SK-N-SH treated with all-trans-retinoic acid at 6 μM for 48 hours (cell line): ENCODE data around the gene GADD45B.
A peak's percentile ranks its signal among the peaks of the same experiment; 100 is the strongest.

Experiments used
- ATAC-seq: fragments of 200-7000 bp; cut with Tn5 transposase; 3 replicates; pipeline ENCODE4 v1.9.1; 2020; ENCODE audit warnings: mild to moderate bottlenecking, moderate library complexity
- BACH2 ChIP-seq: fragments of 250-450 bp; sonication (Bioruptor Pico); IDR thresholded peaks from 2 replicates; pipeline ENCODE4 v1.9.0; 2021; ENCODE audit warnings: mild to moderate bottlenecking, borderline replicate concordance
- CSDC2 ChIP-seq: fragments of 250-450 bp; sonication (Bioruptor Pico); IDR thresholded peaks from 2 replicates; pipeline ENCODE4 v1.5.0; 2020; ENCODE audit warnings: mild to moderate bottlenecking, moderate library complexity
- CSRNP3 ChIP-seq: fragments of 250-450 bp; sonication (Bioruptor Pico); IDR thresholded peaks from 2 replicates; pipeline ENCODE4 v1.5.1; 2021; ENCODE audit warnings: mild to moderate bottlenecking, moderate library complexity
- ESRRG ChIP-seq: fragments of 250-450 bp; sonication (Bioruptor Pico); IDR thresholded peaks from 2 replicates; pipeline ENCODE4 v1.6.1; 2021; ENCODE audit warnings: mild to moderate bottlenecking
- GLIS3 ChIP-seq: fragments of 250-450 bp; sonication (Bioruptor Pico); IDR thresholded peaks from 2 replicates; pipeline ENCODE4 v1.5.0; 2020; ENCODE audit warnings: mild to moderate bottlenecking, moderate library complexity
- ISL1 ChIP-seq: fragments of 250-450 bp; sonication (Bioruptor Pico); IDR thresholded peaks from 2 replicates; pipeline ENCODE4 v2.1.2; 2022; ENCODE audit warnings: mild to moderate bottlenecking, moderate library complexity
- OSR1 ChIP-seq: fragments of 250-450 bp; sonication (Bioruptor Pico); IDR thresholded peaks from 2 replicates; pipeline ENCODE4 v1.8.0; 2022; ENCODE audit warnings: moderate library complexity, mild to moderate bottlenecking, inconsistent platforms
- PPARA ChIP-seq: fragments of 250-450 bp; sonication (Bioruptor Pico); IDR thresholded peaks from 2 replicates; pipeline ENCODE4 v1.5.0; 2020; ENCODE audit warnings: mild to moderate bottlenecking, borderline replicate concordance
- RARB ChIP-seq: fragments of 250-450 bp; sonication (Bioruptor Pico); IDR thresholded peaks from 2 replicates; pipeline ENCODE4 v1.8.0; 2021; ENCODE audit warnings: mild to moderate bottlenecking, moderate library complexity
- SNAI2 ChIP-seq: fragments of 250-450 bp; sonication (Bioruptor Pico); IDR thresholded peaks from 2 replicates; pipeline ENCODE4 v1.5.0; 2020; ENCODE audit warnings: mild to moderate bottlenecking, moderate library complexity
- TCF4 ChIP-seq: fragments of 250-450 bp; sonication (Bioruptor Pico); IDR thresholded peaks from 2 replicates; pipeline ENCODE4 v1.8.0; 2021; ENCODE audit warnings: mild to moderate bottlenecking, moderate library complexity, borderline replicate concordance
- TOX ChIP-seq: fragments of 250-450 bp; sonication (Bioruptor Pico); IDR thresholded peaks from 2 replicates; pipeline ENCODE4 v1.8.0; 2021; ENCODE audit warnings: mild to moderate bottlenecking, moderate library complexity, borderline replicate concordance
- TSHZ2 ChIP-seq: fragments of 250-450 bp; sonication (Bioruptor Pico); IDR thresholded peaks from 2 replicates; pipeline ENCODE4 v1.5.0; 2020; ENCODE audit warnings: mild to moderate bottlenecking, moderate library complexity
- ZC3H10 ChIP-seq: fragments of 250-450 bp; sonication (Bioruptor Pico); IDR thresholded peaks from 2 replicates; pipeline ENCODE4 v1.5.1; 2021; ENCODE audit warnings: mild to moderate bottlenecking, moderate library complexity
- ZFP3 ChIP-seq: fragments of 250-450 bp; sonication (Bioruptor Pico); IDR thresholded peaks from 2 replicates; pipeline ENCODE4 v1.5.0; 2020; ENCODE audit warnings: mild to moderate bottlenecking, moderate library complexity
- ZFP30 ChIP-seq: fragments of 450-650 bp; formaldehyde crosslinking; IDR thresholded peaks from 2 replicates; pipeline ENCODE4 v1.5.0; 2022; ENCODE audit warnings: mild to moderate bottlenecking, moderate library complexity
- ZNF565 ChIP-seq: fragments of 450-650 bp; formaldehyde crosslinking; conservative IDR thresholded peaks from 2 replicates; pipeline ENCODE4 v1.5.0; 2020; ENCODE audit warnings: low read depth, mild to moderate bottlenecking, moderate library complexity
- ZNF8 ChIP-seq: fragments of 450-650 bp; formaldehyde crosslinking; IDR thresholded peaks from 2 replicates; pipeline ENCODE4 v1.5.0; 2020; ENCODE audit warnings: mild to moderate bottlenecking, moderate library complexity
- TF ChIP-seq, protein P1 (sequence below): fragments of 250-450 bp; sonication (Bioruptor Pico); IDR thresholded peaks from 2 replicates; pipeline ENCODE4 v1.5.1; 2020; ENCODE audit warnings: low read depth, mild to moderate bottlenecking, moderate library complexity
- TF ChIP-seq, protein P2 (sequence below): fragments of 250-450 bp; sonication (Bioruptor Pico); IDR thresholded peaks from 2 replicates; pipeline ENCODE4 v1.8.0; 2020; ENCODE audit warnings: mild to moderate bottlenecking, moderate library complexity, borderline replicate concordance
- TF ChIP-seq, protein P3 (sequence below): fragments of 250-450 bp; sonication (Bioruptor Pico); IDR thresholded peaks from 2 replicates; pipeline ENCODE4 v1.8.0; 2021; ENCODE audit warnings: low read depth, mild to moderate bottlenecking, moderate library complexity, borderline replicate concordance

GADD45B gene

DNA sequence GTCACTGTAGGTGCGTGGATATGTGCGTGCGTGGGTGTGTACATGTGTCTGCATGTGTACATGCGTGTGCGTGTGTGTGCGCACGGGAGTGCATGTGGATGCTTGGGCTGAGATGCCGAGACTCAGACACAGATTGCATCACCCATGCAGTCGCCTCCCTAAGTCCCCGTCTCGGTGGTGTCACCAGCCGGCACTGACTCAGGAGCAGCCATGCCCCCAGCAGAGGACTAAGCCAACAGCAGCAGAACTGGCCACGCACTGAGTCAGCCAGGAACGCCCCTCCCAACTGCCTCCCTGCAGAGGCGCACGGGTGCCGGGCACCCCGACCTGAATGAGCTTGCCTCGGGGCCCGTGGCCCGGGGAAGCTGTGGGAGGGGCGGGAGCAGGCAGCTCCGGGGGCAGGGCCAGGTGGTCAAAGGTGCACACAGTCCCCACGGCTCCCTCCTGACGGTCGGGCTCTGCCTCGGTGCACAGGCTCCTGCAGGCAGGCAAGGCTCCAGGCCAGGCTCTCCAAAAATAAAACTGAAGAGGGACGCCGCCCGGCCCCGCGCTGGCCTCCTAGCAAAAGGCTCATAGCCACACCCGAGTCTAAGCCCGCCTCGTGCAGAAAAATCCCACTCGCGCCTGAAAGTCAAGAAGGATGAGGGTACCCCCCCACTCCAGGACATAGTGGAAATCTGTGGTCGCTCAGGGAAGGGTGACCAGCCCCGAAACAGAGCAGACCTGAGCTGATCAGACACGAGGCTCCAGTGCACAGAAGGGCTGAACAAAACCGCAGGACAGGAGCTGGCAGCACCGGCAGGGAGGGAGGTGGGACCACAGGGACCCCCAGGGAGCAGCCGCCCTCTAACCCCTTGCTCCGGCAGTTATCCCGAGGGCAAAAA lies 49.2 kb downstream of the GADD45B start:
- no peak for TF ChIP-seq ZFP3 (CRISPR knock-in tag)
- TF ChIP-seq CSRNP3, result no peak
- no peak for TF ChIP-seq ISL1
- no peak for TF ChIP-seq ESRRG (CRISPR knock-in tag)
- TF ChIP-seq RARB (CRISPR knock-in tag), result no peak
- no peak for TF ChIP-seq ZNF8 (CRISPR knock-in tag)
- TF ChIP-seq TOX (CRISPR knock-in tag), result no peak
- TF ChIP-seq BACH2 (CRISPR knock-in tag), result no peak
- TF ChIP-seq ZC3H10 (CRISPR knock-in tag), result no peak
- TF ChIP-seq, protein P1, sequence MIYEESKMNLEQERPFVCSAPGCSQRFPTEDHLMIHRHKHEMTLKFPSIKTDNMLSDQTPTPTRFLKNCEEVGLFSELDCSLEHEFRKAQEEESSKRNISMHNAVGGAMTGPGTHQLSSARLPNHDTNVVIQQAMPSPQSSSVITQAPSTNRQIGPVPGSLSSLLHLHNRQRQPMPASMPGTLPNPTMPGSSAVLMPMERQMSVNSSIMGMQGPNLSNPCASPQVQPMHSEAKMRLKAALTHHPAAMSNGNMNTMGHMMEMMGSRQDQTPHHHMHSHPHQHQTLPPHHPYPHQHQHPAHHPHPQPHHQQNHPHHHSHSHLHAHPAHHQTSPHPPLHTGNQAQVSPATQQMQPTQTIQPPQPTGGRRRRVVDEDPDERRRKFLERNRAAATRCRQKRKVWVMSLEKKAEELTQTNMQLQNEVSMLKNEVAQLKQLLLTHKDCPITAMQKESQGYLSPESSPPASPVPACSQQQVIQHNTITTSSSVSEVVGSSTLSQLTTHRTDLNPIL (CRISPR knock-in tag), result no peak
- TF ChIP-seq CSDC2 (CRISPR knock-in tag), result no peak
- no peak for TF ChIP-seq PPARA (CRISPR knock-in tag)
- TF ChIP-seq ZFP30 (CRISPR knock-in tag), result no peak
- TF ChIP-seq ZNF565 (CRISPR knock-in tag), result no peak
- no peak for TF ChIP-seq TSHZ2 (CRISPR knock-in tag)
- TF ChIP-seq, protein P2, sequence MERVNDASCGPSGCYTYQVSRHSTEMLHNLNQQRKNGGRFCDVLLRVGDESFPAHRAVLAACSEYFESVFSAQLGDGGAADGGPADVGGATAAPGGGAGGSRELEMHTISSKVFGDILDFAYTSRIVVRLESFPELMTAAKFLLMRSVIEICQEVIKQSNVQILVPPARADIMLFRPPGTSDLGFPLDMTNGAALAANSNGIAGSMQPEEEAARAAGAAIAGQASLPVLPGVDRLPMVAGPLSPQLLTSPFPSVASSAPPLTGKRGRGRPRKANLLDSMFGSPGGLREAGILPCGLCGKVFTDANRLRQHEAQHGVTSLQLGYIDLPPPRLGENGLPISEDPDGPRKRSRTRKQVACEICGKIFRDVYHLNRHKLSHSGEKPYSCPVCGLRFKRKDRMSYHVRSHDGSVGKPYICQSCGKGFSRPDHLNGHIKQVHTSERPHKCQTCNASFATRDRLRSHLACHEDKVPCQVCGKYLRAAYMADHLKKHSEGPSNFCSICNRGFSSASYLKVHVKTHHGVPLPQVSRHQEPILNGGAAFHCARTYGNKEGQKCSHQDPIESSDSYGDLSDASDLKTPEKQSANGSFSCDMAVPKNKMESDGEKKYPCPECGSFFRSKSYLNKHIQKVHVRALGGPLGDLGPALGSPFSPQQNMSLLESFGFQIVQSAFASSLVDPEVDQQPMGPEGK (CRISPR knock-in tag), result no peak
- TF ChIP-seq, protein P3, sequence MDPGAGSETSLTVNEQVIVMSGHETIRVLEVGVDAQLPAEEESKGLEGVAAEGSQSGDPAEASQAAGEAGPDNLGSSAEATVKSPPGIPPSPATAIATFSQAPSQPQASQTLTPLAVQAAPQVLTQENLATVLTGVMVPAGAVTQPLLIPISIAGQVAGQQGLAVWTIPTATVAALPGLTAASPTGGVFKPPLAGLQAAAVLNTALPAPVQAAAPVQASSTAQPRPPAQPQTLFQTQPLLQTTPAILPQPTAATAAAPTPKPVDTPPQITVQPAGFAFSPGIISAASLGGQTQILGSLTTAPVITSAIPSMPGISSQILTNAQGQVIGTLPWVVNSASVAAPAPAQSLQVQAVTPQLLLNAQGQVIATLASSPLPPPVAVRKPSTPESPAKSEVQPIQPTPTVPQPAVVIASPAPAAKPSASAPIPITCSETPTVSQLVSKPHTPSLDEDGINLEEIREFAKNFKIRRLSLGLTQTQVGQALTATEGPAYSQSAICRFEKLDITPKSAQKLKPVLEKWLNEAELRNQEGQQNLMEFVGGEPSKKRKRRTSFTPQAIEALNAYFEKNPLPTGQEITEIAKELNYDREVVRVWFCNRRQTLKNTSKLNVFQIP (CRISPR knock-in tag), result no peak
- no peak for TF ChIP-seq TCF4 (CRISPR knock-in tag)
- TF ChIP-seq GLIS3 (CRISPR knock-in tag), result no peak
- no peak for TF ChIP-seq SNAI2 (CRISPR knock-in tag)
- peak; percentile 75 for ATAC-seq

DNA sequence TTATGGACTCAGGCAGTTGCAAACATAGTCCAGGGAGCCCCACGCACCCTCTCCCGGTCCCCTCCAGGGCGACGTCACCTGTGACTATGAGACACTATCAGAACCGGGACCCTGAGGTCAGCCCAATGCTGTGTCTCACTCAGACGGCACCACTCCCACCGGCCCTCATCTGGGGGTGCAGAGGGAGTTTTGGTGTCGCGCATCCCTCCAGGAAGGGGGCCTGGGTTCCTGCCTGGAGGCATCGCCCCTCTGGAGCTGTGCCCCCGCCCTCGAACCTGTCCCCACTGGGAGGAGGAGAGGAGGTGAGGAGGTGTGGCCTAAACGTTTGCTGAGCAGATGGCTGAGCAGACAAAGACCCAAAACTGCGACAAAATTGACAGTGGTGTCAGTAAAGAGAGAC lies 51.2 kb downstream of the GADD45B start:
- TF ChIP-seq SNAI2 (CRISPR knock-in tag) (no peak), CSDC2 (CRISPR knock-in tag) (no peak), ZNF565 (CRISPR knock-in tag) (no peak), ESRRG (CRISPR knock-in tag) (no peak), TOX (CRISPR knock-in tag) (no peak), OSR1 (CRISPR knock-in tag) (no peak), PPARA (CRISPR knock-in tag) (no peak)
- TF ChIP-seq, protein P1 (CRISPR knock-in tag), result no peak
- ATAC-seq, result no peak
